SK-N-MC (cell line): ENCODE data around the gene KIAA1755.

Source experiments
- EZH2 ChIP-seq: fragments of 200-600 bp; sonication (generic); IDR thresholded peaks from one replicate; pipeline ENCODE4 v1.6.1; 2017; ENCODE audit warnings: antibody characterized with exemption
- FOXP2 ChIP-seq: optimal IDR thresholded peaks from 2 replicates; pipeline ENCODE3; 2011; ENCODE audit warnings: mild to moderate bottlenecking, moderate library complexity; ENCODE audit not compliant: insufficient read depth; ENCODE audit errors: extremely low read length, control extremely low read depth
- POLR2AphosphoS5 ChIP-seq: IDR thresholded peaks from 2 replicates; pipeline ENCODE4 v1.6.1; 2012; ENCODE audit warnings: mild to moderate bottlenecking, low read depth, low read length, borderline replicate concordance

GRCh38 chr20:38260025-38260377 is 534 bp downstream of the KIAA1755 start:
- TF ChIP-seq EZH2 (no peak), POLR2AphosphoS5 (no peak), FOXP2 (no peak)
